ENCODE data around the gene ECSIT. TPM values are rescaled to one million over a fixed set of nuclear protein-coding genes. Genes with fewer than 3 reads are reported as not detected.

The ECSIT gene
- total RNA-seq, 1 experiment from 2014 or later: 40.3 TPM

DNA sequence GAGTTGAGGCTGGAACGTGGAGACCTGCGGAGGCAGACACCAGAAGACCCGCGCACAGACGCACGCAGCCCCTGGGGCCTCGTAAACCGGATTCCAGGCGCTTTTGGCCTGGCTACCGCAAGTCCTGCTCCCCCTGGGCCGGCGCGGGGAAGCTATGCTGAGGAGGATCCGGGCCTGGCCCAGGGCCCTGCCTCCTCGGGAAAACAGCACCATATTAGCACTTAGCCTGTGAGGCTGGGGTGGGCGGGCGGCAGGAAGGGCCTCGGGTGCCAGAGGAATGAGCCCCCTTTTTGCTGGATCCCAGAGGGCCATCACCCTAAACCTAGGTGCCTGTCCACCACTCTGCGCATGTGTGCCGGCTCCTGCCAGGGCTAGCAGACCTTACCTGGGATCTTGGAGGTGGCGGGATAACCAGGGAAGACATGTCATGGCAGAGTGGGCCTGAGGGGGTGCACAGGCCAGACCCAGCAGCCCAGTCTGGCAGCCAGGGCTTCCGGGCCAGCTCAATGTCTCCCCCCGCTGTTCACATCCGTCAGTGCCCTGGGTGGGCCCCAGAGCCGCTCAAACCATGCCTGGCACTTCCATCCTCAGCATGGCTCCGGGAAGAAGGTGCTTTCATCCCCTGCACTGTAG lies 22.8 kb upstream of the ECSIT start:
- no peak for DNase-seq (ENCODE audit: extremely low read depth, low read depth)

DNA sequence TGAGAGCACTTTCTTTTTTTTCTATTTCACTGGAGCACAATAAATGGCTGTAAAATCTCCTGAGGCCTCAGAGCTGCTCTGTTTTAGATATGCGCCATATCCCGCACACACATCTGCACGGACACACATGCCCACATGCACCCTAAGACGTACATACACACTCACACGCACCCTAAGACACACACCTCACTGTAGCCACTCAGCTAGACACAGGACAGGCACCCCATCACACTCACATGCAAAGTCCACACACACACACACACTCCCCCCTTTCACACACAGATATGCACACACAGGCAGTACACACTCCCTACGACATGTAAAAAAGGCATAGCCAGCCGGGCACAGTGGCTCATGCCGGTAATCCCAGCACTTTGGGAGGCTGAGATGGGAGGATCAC lies 21.3 kb upstream of the ECSIT start:
- no peak for DNase-seq (ENCODE audit: extremely low read depth, low read depth)

DNA sequence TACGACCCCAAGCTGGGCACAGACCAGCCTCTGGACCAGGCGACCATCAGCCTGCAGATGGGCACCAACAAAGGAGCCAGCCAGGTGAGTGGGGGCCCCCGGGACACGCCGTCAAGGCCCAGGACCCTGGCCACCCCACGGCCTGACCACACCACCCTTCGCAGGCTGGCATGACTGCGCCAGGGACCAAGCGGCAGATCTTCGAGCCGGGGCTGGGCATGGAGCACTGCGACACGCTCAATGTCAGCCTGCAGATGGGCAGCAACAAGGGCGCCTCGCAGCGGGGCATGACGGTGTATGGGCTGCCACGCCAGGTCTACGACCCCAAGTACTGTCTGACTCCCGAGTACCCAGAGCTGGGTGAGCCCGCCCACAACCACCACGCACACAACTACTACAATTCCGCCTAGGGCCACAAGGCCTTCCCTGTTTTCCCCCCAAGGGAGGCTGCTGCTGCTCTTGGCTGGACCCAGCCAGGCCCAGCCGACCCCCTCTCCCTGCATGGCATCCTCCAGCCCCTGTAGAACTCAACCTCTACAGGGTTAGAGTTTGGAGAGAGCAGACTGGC lies 20.5 kb upstream of the ECSIT start:
- DNase-seq (ENCODE audit: extremely low read depth, low read depth): no peak

DNA sequence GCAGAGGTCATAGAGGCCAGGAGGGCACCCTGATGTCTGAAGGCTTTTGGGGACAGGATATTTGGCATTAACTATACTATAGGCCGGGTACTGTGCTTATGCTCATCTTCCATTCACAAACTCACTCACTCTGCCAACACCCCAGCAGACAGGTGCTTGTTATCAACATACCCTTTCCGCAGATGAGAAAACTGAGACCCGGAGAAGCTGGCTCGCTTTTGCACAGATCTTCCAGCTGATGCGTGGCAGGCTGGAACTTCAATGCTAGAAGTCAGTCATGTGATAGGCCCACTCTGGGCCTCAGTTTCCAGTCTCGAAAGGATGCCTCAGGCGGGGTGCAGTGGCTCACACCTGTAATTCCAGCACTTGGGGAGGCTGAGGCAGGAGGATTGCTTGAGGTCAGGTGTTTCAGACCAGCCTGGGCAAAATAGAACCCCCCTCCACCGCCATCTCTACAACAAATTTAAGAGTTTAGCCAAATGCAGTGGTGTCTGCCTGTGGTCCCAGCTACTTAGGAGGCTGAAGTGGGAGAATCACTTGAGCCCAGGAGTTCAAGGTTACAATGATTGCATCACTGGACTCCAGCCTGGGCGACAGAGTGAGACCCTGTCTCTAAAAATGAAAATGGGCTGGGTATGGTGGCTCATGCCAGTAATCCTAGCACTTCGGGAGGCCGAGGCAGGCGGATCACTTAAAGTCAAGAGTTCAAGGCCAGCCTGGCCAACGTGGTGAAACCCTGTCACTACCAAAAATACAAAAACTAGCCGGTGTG lies 19.2 kb upstream of the ECSIT start:
- DNase-seq (ENCODE audit: extremely low read depth, low read depth): no peak

- no peak for DNase-seq (ENCODE audit: extremely low read depth, low read depth)
Observed at GRCh38 chr19:11541238-11541637, 12.3 kb upstream of the ECSIT start.

GRCh38 chr19:11540645-11541044 lies 11.7 kb upstream of the ECSIT start:
- no peak for DNase-seq (ENCODE audit: extremely low read depth, low read depth)

- DNase-seq (ENCODE audit: extremely low read depth, low read depth): no peak
Observed at GRCh38 chr19:11539495-11540365, 10.8 kb upstream of the ECSIT start.

DNA sequence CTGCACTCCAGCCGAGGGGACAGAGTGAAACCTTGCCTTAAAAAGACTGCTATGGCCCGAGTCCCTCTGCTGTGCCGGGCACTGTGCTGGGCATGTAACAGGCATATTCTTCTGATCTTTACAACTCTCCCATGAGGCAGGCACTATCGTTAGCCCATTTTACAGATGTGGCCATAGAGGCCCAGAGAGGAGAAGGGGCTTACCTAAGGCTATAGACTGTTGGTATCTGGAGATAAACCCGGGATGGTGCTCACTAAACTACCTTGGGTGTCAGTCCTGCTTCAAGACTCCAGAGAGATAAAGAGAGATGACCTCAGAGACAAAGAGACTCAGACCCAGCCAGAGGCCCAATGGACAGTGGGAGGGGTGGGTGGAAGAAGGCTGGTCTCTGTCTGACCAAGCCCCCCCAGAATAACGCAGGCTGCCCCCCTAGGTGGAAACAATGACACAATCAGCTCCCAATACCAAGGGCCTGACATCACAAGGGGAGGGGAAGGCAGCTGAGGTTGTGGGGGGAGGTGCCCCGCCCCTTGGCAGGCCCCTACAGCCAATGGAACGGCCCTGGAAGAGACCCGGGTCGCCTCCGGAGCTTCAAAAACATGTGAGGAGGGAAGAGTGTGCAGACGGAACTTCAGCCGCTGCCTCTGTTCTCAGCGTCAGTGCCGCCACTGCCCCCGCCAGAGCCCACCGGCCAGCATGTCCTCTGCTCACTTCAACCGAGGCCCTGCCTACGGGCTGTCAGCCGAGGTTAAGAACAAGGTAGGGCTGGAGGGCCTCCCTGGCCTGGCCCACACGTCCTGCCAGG lies 9.5 kb upstream of the ECSIT start, which contains the start of gene CNN1:
TSS of gene CNN1 (plus strand) at position 620 of the 805 bp plus-strand sequence. CDS start at position 697, 77 bp downstream.
- DNase-seq (ENCODE audit: extremely low read depth, low read depth): no peak

- DNase-seq (ENCODE audit: extremely low read depth, low read depth): peak; percentile 78
Observed at GRCh38 chr19:11535792-11536595, 7.1 kb upstream of the ECSIT start.

- no peak for DNase-seq (ENCODE audit: extremely low read depth, low read depth)
Observed at GRCh38 chr19:11534948-11535347, 6.0 kb upstream of the ECSIT start.

DNA sequence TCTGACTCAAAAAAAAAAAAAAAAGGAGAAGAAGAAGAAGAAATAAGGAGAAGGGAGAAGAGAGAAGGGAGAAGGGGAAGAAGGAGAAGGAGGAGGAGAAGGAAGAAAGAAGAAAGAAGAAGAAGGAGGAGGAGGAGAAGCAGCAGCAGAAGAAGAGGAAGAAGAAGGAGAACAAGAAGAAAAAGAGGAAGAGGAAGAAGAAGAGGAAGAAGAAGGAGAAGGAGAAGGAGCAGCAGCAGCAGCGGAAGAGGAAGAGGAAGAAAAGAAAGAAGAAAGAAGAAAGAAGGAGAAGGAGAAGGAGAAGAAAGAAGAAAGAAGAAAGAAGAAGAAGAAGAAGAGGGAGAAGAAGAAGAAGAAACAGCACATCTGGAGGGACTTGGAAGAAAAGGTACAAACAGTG lies 5.6 kb upstream of the ECSIT start:
- DNase-seq (ENCODE audit: extremely low read depth, low read depth): no peak

DNA sequence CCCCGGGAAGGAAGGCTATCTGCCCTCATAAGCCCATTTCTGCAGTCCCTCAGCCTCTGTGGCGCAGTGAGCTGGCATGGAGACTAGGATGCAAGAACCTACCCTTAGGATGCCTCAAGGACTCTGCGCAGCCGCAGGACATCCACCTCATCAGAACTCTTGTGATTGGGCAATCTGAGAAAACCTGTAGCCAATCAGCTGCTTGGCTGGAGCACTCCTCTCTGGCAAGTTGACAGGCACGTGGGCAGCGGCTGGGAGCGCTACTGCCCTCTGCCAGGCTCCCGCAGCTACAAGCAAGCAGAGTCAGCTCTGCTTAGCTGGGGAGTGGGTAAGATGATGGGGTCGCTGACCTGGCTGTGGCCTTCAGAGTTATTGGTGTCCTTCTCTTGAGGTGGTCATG lies 1.5 kb upstream of the ECSIT start:
- DNase-seq (ENCODE audit: extremely low read depth, low read depth): peak; percentile 95

DNA sequence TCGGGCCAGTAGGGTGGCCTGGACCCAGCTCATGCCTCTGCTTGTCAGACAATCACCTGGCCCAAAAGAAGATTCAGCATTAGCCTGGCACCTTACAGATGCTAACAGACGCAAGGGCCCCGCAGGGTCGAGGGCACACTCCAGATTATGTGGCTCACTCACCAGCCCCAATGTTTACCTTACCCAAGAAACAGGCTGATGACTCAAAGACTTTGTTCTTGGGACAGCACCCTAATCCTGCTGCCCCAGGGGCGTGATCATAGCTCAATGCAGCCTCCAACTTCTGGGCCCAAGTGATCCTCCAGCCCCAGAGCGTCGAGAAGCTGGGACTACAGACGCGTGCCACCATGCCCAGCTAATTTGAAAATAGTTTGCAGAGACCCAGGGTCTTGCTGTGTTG lies 9.8 kb downstream of the ECSIT start:
- DNase-seq (ENCODE audit: extremely low read depth, low read depth): no peak

DNA sequence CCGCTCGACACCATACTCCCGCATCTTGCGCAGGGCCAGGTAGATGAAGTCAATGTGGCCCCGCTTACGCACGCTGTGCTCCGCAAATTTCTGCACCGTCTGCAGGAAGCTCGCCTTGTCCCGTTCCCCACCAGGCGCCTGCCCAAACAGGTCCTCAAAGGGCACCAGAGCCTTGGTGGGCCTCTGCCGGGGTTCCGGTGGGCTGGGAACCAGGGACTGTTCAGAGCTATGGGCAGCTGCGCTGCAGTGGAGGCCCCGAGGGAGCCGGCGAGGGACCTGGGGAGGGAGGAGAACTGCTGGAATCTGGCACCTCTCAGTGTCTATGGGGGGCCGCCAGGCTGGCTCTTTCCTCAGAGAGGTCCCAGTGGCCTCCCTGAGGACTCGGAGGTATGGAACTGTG lies 15.0 kb downstream of the ECSIT start:
- no peak for DNase-seq (ENCODE audit: extremely low read depth, low read depth)

DNA sequence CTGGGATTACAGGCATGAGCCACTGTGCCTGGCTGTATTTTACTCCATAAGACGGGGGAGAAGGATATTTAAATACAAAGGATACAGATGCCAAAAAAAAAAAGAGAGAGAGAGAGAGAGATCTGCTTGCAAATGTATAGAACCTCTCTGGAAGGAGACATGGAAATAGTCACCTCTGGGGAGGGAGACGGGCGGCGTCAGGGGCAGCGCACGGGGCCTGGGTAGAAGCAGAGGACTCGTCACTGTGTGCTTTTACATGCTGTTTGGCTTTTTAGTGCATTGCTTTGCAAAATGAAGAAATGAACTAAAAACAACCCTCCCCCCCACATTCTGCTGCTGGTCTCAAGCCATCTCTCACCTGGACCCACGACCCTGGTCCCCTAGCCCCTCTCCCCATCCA lies 18.5 kb downstream of the ECSIT start:
- no peak for DNase-seq (ENCODE audit: extremely low read depth, low read depth)

GRCh38 chr19:11507370-11508078 lies 21.4 kb downstream of the ECSIT start:
- DNase-seq (ENCODE audit: extremely low read depth, low read depth): no peak

GRCh38 chr19:11506967-11507366 lies 22.0 kb downstream of the ECSIT start:
- no peak for DNase-seq (ENCODE audit: extremely low read depth, low read depth)

GRCh38 chr19:11506101-11506555 lies 22.8 kb downstream of the ECSIT start:
- DNase-seq (ENCODE audit: extremely low read depth, low read depth): no peak
